Sigmoid colon (tissue), 7 donors: ENCODE data around the gene GOLPH3. TPM values are rescaled to one million over a fixed set of nuclear protein-coding genes. Genes with fewer than 3 reads are reported as not detected.

Source experiments
- DNase-seq: peaks from one replicate; pipeline ENCODE4 v3.0.0-alpha.2; 2019
- H3K27ac ChIP-seq, 4 donors: fragments of 200-600 bp; sonication (generic); one replicate each; pipeline ENCODE4 v1.5.1; 2016 to 2019; ENCODE audit warnings: mild to moderate bottlenecking in 1 of 4
- H3K27me3 ChIP-seq, 3 donors: fragments of 200-600 bp; sonication (generic); one replicate each; pipeline ENCODE4 v1.5.1; 2019; ENCODE audit warnings: mild to moderate bottlenecking in 1 of 3
- H3K36me3 ChIP-seq, 4 donors: fragments of 200-600 bp; sonication (generic); one replicate each; pipeline ENCODE4 v1.5.1; 2016 to 2019
- H3K4me1 ChIP-seq, 4 donors: fragments of 200-600 bp; sonication (generic); one replicate each; pipeline ENCODE4 v1.5.1; 2017 to 2019
- H3K4me3 ChIP-seq, 4 donors: fragments of 200-600 bp; sonication (generic); one replicate each; pipeline ENCODE4 v1.5.1; 2017 to 2019; ENCODE audit warnings: mild to moderate bottlenecking in 2 of 4, moderate library complexity in 1 of 4
- H3K9me3 ChIP-seq, 4 donors: fragments of 200-600 bp in 3 of 4; sonication (generic) in 3 of 4; one replicate each; pipeline versions ENCODE4 v1.5.1 to v1.6.1; 2013 to 2019
- CTCF ChIP-seq, 4 experiments: fragments of 450-650 bp in 3 of 4; fragments of 200-600 bp in 1 of 4; IDR thresholded peaks; one replicate each; pipeline ENCODE4 v1.5.1; 2016 to 2019; ENCODE audit warnings: antibody characterized with exemption in 4 of 4, mild to moderate bottlenecking in 3 of 4, moderate library complexity in 2 of 4
- EP300 ChIP-seq, 4 donors: sonication (generic); formaldehyde crosslinking; IDR thresholded peaks; one replicate each; pipeline ENCODE4 v1.6.1; 2017; ENCODE audit warnings: antibody characterized with exemption in 4 of 4
- POLR2A ChIP-seq, 2 donors: fragments of 450-650 bp; IDR thresholded peaks; one replicate each; pipeline ENCODE4 v1.6.1; 2016; ENCODE audit warnings: antibody characterized with exemption in 2 of 2, mild to moderate bottlenecking in 2 of 2, moderate library complexity in 2 of 2
- POLR2AphosphoS5 ChIP-seq, 4 donors: sonication (generic); formaldehyde crosslinking; IDR thresholded peaks; one replicate each; pipeline ENCODE4 v1.6.1; 2017; ENCODE audit warnings: antibody characterized with exemption in 4 of 4
- WGBS, 2 donors: extraction: QIAGEN DNeasy Blood & Tissue Kit; methylation state at CpG; one replicate each; pipeline ENCODE4 v1.1.7; 2013; 5-methylcytosine and 5-hydroxymethylcytosine counted together
- intact Hi-C: fragments of 100-400 bp; cut with DNase I; formaldehyde crosslinking; loops from one replicate; pipeline ENCODE4 v1.15.1; 2023
- polyA plus RNA-seq, 3 donors: library from polyadenylated mRNA; stranded (reverse); fragments of 200-250 nt; gene quantifications; one replicate each; pipeline ENCODE4 v1.2.3, GENCODE V29; 2013
- total RNA-seq, 4 donors: library from RNA; depleted of rRNA; stranded (reverse); fragments of >200 nt; gene quantifications; one replicate each; pipeline ENCODE4 v1.1.0, GENCODE V29; 2016
- donor health status: healthy with polysubstance abuse.
- donor health status: Bipolar disorder and iron deficiency.
- donor health status: healthy.

GOLPH3 gene
- total and polyA plus RNA-seq, 7 donors, result 63.6 to 247 (median 170) TPM

- no peaks in the 10 kb centered on the region for H3K9me3 ChIP-seq
- H3K4me3 ChIP-seq, result no peak overlapping the region
- peak overlapping the region in 3 of 4 donors; percentile 37 to 66 (median 52) for H3K27ac ChIP-seq
- no peaks in the 10 kb centered on the region for H3K27me3 ChIP-seq
- H3K36me3 ChIP-seq, result no peaks in the 10 kb centered on the region
- no peak for DNase-seq
- peaks cover 0 to 23% (median 16%) of the 10 kb centered on the region in 4 donors for H3K4me1 ChIP-seq
- 86 to 93% methylated on average over 2 of the region's 2 CpGs for WGBS, 2 donors
- no peak for TF ChIP-seq EP300 (IDR thresholded peaks at IDR 0.05)
- no peak for TF ChIP-seq POLR2A (IDR thresholded peaks at IDR 0.05)
- no peak for TF ChIP-seq CTCF (IDR thresholded peaks at IDR 0.05)
- peak in 1 of 4 donors; percentile 50 for TF ChIP-seq POLR2AphosphoS5 (IDR thresholded peaks at IDR 0.05)
- intact Hi-C loops, result no loop called here
Observed at GRCh38 chr5:32202394-32202793, 28.3 kb upstream of the GOLPH3 start.

- H3K27ac ChIP-seq, result peak overlapping the region in 3 of 4 donors; percentile 26 to 66 (median 52)
- H3K4me3 ChIP-seq, result no peak overlapping the region
- H3K9me3 ChIP-seq, result no peaks in the 10 kb centered on the region
- intact Hi-C loops, result no loop called here
- TF ChIP-seq POLR2A (IDR thresholded peaks at IDR 0.05), result no peak
- TF ChIP-seq POLR2AphosphoS5 (IDR thresholded peaks at IDR 0.05), result peak in 1 of 4 donors; percentile 35
- no peaks in the 10 kb centered on the region for H3K36me3 ChIP-seq
- no peak for DNase-seq
- 22 to 35% methylated on average over 3 of the region's 3 CpGs for WGBS, 2 donors
- H3K4me1 ChIP-seq, result peaks cover 0 to 23% (median 16%) of the 10 kb centered on the region in 4 donors
- H3K27me3 ChIP-seq, result no peaks in the 10 kb centered on the region
Observed at GRCh38 chr5:32201122-32201753, 27.1 kb upstream of the GOLPH3 start.

GRCh38 chr5:32197032-32197431 is 22.9 kb upstream of the GOLPH3 start:
- Histone ChIP-seq H3K4me3 (no peak overlapping the region), H3K9me3 (no peaks in the 10 kb centered on the region), H3K4me1 (peaks cover 0 to 31% (median 17%) of the 10 kb centered on the region in 4 donors), H3K36me3 (no peaks in the 10 kb centered on the region), H3K27ac (peak overlapping the region in 1 of 4 donors; percentile 41), H3K27me3 (no peaks in the 10 kb centered on the region)
- TF ChIP-seq CTCF (IDR thresholded peaks at IDR 0.05) (no peak), POLR2AphosphoS5 (IDR thresholded peaks at IDR 0.05) (no peak), POLR2A (IDR thresholded peaks at IDR 0.05) (no peak), EP300 (IDR thresholded peaks at IDR 0.05) (no peak)
- 79 to 92% methylated on average over 6 of the region's 6 CpGs for WGBS, 2 donors
- intact Hi-C loops, result no loop called here
- no peak for DNase-seq

GRCh38 chr5:32195265-32195664 is 21.1 kb upstream of the GOLPH3 start:
- H3K9me3 ChIP-seq, result no peaks in the 10 kb centered on the region
- H3K36me3 ChIP-seq, result no peaks in the 10 kb centered on the region
- no peak for DNase-seq
- peaks cover 0 to 19% (median 12%) of the 10 kb centered on the region in 4 donors for H3K4me1 ChIP-seq
- WGBS, 2 donors, result 95% methylated on average over 5 of the region's 5 CpGs
- intact Hi-C loops, result no loop called here
- no peaks in the 10 kb centered on the region for H3K27me3 ChIP-seq
- no peak overlapping the region for H3K4me3 ChIP-seq
- no peak for TF ChIP-seq CTCF (IDR thresholded peaks at IDR 0.05)
- no peak for TF ChIP-seq POLR2AphosphoS5 (IDR thresholded peaks at IDR 0.05)
- TF ChIP-seq EP300 (IDR thresholded peaks at IDR 0.05), result no peak
- no peak for TF ChIP-seq POLR2A (IDR thresholded peaks at IDR 0.05)
- H3K27ac ChIP-seq, result peak overlapping the region in 2 of 4 donors; percentile 10 to 14

- TF ChIP-seq EP300 (IDR thresholded peaks at IDR 0.05) (peak; percentile 77 to 96 (median 84)), POLR2AphosphoS5 (IDR thresholded peaks at IDR 0.05) (peak; percentile 56 to 82 (median 74)), POLR2A (IDR thresholded peaks at IDR 0.05) (no peak)
- intact Hi-C loops, result no loop called here
- DNase-seq, result peak; percentile 94
- Histone ChIP-seq H3K36me3 (no peaks in the 10 kb centered on the region), H3K4me3 (peak overlapping the region in 3 of 4 donors; percentile 11 to 20 (median 18)), H3K27ac (peak overlapping the region; percentile 64 to 73 (median 71)), H3K9me3 (no peaks in the 10 kb centered on the region), H3K4me1 (peaks cover 0 to 17% (median 12%) of the 10 kb centered on the region in 4 donors), H3K27me3 (no peaks in the 10 kb centered on the region)
- WGBS, 2 donors, result 4 to 12% methylated on average over 7 of the region's 7 CpGs
Observed at GRCh38 chr5:32193591-32193990, 19.5 kb upstream of the GOLPH3 start.
